T-helper 1 cell treated with Interleukin-12 subunit alpha and Interleukin-12 subunit beta and Interleukin-4 antibody, amounts not matched to agents 30 μg/mL and 1 μg/mL, for 36 hours (primary cell): ENCODE measurements around the gene SLC16A13.
A peak's percentile ranks its signal among the peaks of the same experiment; 100 is the strongest.
"Not testable (repeated sequence)": the region's sequence is repeated elsewhere in the genome, so short reads cannot be mapped to it uniquely, and the experiment has no call there.

Experiments
- H3K27ac Mint-ChIP-seq: one replicate; pipeline ENCODE4 v1.8.0; 2021; ENCODE audit warnings: mild to moderate bottlenecking, mixed read lengths
- H3K27me3 Mint-ChIP-seq: one replicate; pipeline ENCODE4 v1.8.0; 2021; ENCODE audit warnings: low read depth, mixed read lengths
- H3K36me3 Mint-ChIP-seq: one replicate; pipeline ENCODE4 v1.8.0; 2021; ENCODE audit warnings: low read depth, mixed read lengths
- H3K4me1 Mint-ChIP-seq: one replicate; pipeline ENCODE4 v1.8.0; 2021; ENCODE audit warnings: low read depth, mixed read lengths
- H3K4me3 Mint-ChIP-seq: one replicate; pipeline ENCODE4 v1.8.0; 2021; ENCODE audit warnings: mild to moderate bottlenecking, moderate library complexity, mixed read lengths
- H3K9me3 Mint-ChIP-seq: one replicate; pipeline ENCODE4 v1.8.0; 2021; ENCODE audit warnings: mixed read lengths

Gene SLC16A13

GRCh38 chr17:7038025-7038862 is 2.4 kb downstream of the SLC16A13 start:
- peaks cover 10% of the 10 kb centered on the region for H3K36me3 Mint-ChIP-seq
- peaks cover 26% of the 10 kb centered on the region for H3K4me1 Mint-ChIP-seq
- H3K9me3 Mint-ChIP-seq: no peaks in the 10 kb centered on the region
- H3K27ac Mint-ChIP-seq: peak overlapping the region; percentile 62
- H3K4me3 Mint-ChIP-seq: peak overlapping the region; percentile 67
- H3K27me3 Mint-ChIP-seq: peaks cover 7% of the 10 kb centered on the region

- Mint-ChIP-seq H3K36me3 (peaks cover 10% of the 10 kb centered on the region), H3K27ac (peak overlapping the region; percentile 67), H3K4me1 (peaks cover 24% of the 10 kb centered on the region), H3K4me3 (no peak overlapping the region), H3K27me3 (peaks cover 12% of the 10 kb centered on the region), H3K9me3 (no peaks in the 10 kb centered on the region)
Measured at GRCh38 chr17:7039832-7040231, 4.0 kb downstream of the SLC16A13 start.

- H3K4me1 Mint-ChIP-seq: peaks cover 24% of the 10 kb centered on the region
Measured at GRCh38 chr17:7041607-7042500, 6.0 kb downstream of the SLC16A13 start.

GRCh38 chr17:7042501-7043181 is 6.8 kb downstream of the SLC16A13 start:
- H3K4me1 Mint-ChIP-seq: peaks cover 27% of the 10 kb centered on the region
- no peaks in the 10 kb centered on the region for H3K9me3 Mint-ChIP-seq
- H3K27me3 Mint-ChIP-seq: peaks cover 18% of the 10 kb centered on the region
- peaks cover 4% of the 10 kb centered on the region for H3K36me3 Mint-ChIP-seq
- H3K4me3 Mint-ChIP-seq: peak overlapping the region; percentile 57
- H3K27ac Mint-ChIP-seq: peak overlapping the region; percentile 59

More at GRCh38 chr17:7041607-7042500, 6.0 kb downstream of the SLC16A13 start:
- peak overlapping the region; percentile 57 for H3K4me3 Mint-ChIP-seq
- peaks cover 18% of the 10 kb centered on the region for H3K27me3 Mint-ChIP-seq
- H3K36me3 Mint-ChIP-seq: peaks cover 4% of the 10 kb centered on the region
- no peaks in the 10 kb centered on the region for H3K9me3 Mint-ChIP-seq
- H3K27ac Mint-ChIP-seq: peak overlapping the region; percentile 59

- Mint-ChIP-seq H3K27ac (no peak overlapping the region), H3K27me3 (peaks cover 18% of the 10 kb centered on the region), H3K36me3 (peaks cover 4% of the 10 kb centered on the region), H3K4me3 (peak overlapping the region; percentile 42), H3K4me1 (peaks cover 28% of the 10 kb centered on the region), H3K9me3 (no peaks in the 10 kb centered on the region)
Measured at GRCh38 chr17:7043182-7043496, 7.3 kb downstream of the SLC16A13 start.

GRCh38 chr17:7043497-7044198 is 7.8 kb downstream of the SLC16A13 start, which contains the start of gene SLC16A11:
Gene SLC16A11 (minus strand): TSS chr17:7044092. CDS start chr17:7043513, 579 bp downstream.
- H3K9me3 Mint-ChIP-seq: no peaks in the 10 kb centered on the region
- peak within 1 kb of the TSS; percentile 42 for H3K4me3 Mint-ChIP-seq
- peaks cover 23% of the 10 kb centered on the region for H3K4me1 Mint-ChIP-seq
- H3K27ac Mint-ChIP-seq: no peak within 1 kb of the TSS
- H3K36me3 Mint-ChIP-seq: peaks cover 2% of the 10 kb centered on the region
- peaks cover 18% of the 10 kb centered on the region for H3K27me3 Mint-ChIP-seq

GRCh38 chr17:7045492-7046126 is 9.8 kb downstream of the SLC16A13 start:
- Mint-ChIP-seq H3K27me3 (peaks cover 22% of the 10 kb centered on the region), H3K36me3 (no peaks in the 10 kb centered on the region), H3K27ac (no peak overlapping the region), H3K4me1 (peaks cover 19% of the 10 kb centered on the region), H3K4me3 (peak overlapping the region; percentile 76), H3K9me3 (no peaks in the 10 kb centered on the region)

- Mint-ChIP-seq H3K4me1 (peaks cover 19% of the 10 kb centered on the region), H3K4me3 (peak overlapping the region; percentile 76), H3K27me3 (peaks cover 22% of the 10 kb centered on the region), H3K9me3 (no peaks in the 10 kb centered on the region), H3K36me3 (no peaks in the 10 kb centered on the region), H3K27ac (peak overlapping the region; percentile 81)
Measured at GRCh38 chr17:7046127-7046724, 10.4 kb downstream of the SLC16A13 start.

GRCh38 chr17:7046725-7047397 is 11.0 kb downstream of the SLC16A13 start:
- peaks cover 19% of the 10 kb centered on the region for H3K4me1 Mint-ChIP-seq

GRCh38 chr17:7047566-7047965 is 11.8 kb downstream of the SLC16A13 start:
- H3K36me3 Mint-ChIP-seq: no peaks in the 10 kb centered on the region
- peak overlapping the region; percentile 29 for H3K4me3 Mint-ChIP-seq
- H3K9me3 Mint-ChIP-seq: no peaks in the 10 kb centered on the region
- no peak overlapping the region for H3K27ac Mint-ChIP-seq
- peaks cover 19% of the 10 kb centered on the region for H3K27me3 Mint-ChIP-seq
- peaks cover 19% of the 10 kb centered on the region for H3K4me1 Mint-ChIP-seq

More at GRCh38 chr17:7046725-7047397, 11.0 kb downstream of the SLC16A13 start:
- H3K27me3 Mint-ChIP-seq: peaks cover 22% of the 10 kb centered on the region
- H3K4me3 Mint-ChIP-seq: peak overlapping the region; percentile 76
- H3K27ac Mint-ChIP-seq: peak overlapping the region; percentile 81
- not testable (repeated sequence) for H3K36me3 Mint-ChIP-seq, H3K9me3 Mint-ChIP-seq

GRCh38 chr17:7048968-7049367 is 13.2 kb downstream of the SLC16A13 start:
- H3K9me3 Mint-ChIP-seq: no peaks in the 10 kb centered on the region
- peaks cover 16% of the 10 kb centered on the region for H3K27me3 Mint-ChIP-seq
- H3K36me3 Mint-ChIP-seq: no peaks in the 10 kb centered on the region
- H3K27ac Mint-ChIP-seq: no peak overlapping the region
- no peak overlapping the region for H3K4me3 Mint-ChIP-seq
- peaks cover 14% of the 10 kb centered on the region for H3K4me1 Mint-ChIP-seq

- not testable (repeated sequence) for H3K9me3 Mint-ChIP-seq, H3K36me3 Mint-ChIP-seq, H3K27ac Mint-ChIP-seq, H3K27me3 Mint-ChIP-seq, H3K4me3 Mint-ChIP-seq
- H3K4me1 Mint-ChIP-seq: peaks cover 13% of the 10 kb centered on the region
Measured at GRCh38 chr17:7050583-7050982, 14.8 kb downstream of the SLC16A13 start.

GRCh38 chr17:7056386-7056785 is 20.6 kb downstream of the SLC16A13 start:
- no peak overlapping the region for H3K4me3 Mint-ChIP-seq
- no peak overlapping the region for H3K27ac Mint-ChIP-seq
- no peaks in the 10 kb centered on the region for H3K4me1 Mint-ChIP-seq
- no peaks in the 10 kb centered on the region for H3K36me3 Mint-ChIP-seq
- H3K9me3 Mint-ChIP-seq: no peaks in the 10 kb centered on the region
- peaks cover 4% of the 10 kb centered on the region for H3K27me3 Mint-ChIP-seq
